ENCODE data around the gene BACH2.
A peak's percentile ranks its signal among the peaks of the same experiment; 100 is the strongest.

Gene BACH2

GRCh38 chr6:90277302-90278011 lies 19.2 kb downstream of the BACH2 start:
- no peak for DNase-seq (ENCODE audit: low read depth)

GRCh38 chr6:90274451-90275030 lies 22.1 kb downstream of the BACH2 start:
- peak; percentile 91 for DNase-seq (ENCODE audit: low read depth)

DNA sequence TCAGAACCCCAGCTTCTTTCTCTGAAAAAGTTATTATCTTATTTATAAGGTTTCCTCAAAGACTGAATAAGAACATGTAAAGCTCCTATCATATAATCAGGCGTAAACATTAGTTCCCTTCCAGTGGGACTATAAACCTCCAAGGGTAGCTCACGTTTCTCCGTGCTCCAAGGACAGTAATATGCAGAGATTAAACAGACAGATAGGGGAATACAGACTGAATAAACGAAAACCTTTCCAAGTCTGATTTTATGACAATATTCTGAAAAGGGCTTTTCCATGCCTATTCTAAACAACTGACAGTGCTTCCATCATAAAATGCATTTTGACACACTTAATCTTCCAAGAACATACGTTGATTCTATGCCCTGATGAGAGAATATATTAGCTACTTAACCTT lies 22.8 kb downstream of the BACH2 start:
- DNase-seq (ENCODE audit: low read depth): no peak

- DNase-seq (ENCODE audit: low read depth): no peak
These were observed 23.7 kb downstream of the BACH2 start for GRCh38 chr6:90272895-90273294.

GRCh38 chr6:90271831-90272230 lies 24.8 kb downstream of the BACH2 start:
- no peak for DNase-seq (ENCODE audit: low read depth)

GRCh38 chr6:90269334-90269733 lies 27.3 kb downstream of the BACH2 start:
- no peak for DNase-seq (ENCODE audit: low read depth)

DNA sequence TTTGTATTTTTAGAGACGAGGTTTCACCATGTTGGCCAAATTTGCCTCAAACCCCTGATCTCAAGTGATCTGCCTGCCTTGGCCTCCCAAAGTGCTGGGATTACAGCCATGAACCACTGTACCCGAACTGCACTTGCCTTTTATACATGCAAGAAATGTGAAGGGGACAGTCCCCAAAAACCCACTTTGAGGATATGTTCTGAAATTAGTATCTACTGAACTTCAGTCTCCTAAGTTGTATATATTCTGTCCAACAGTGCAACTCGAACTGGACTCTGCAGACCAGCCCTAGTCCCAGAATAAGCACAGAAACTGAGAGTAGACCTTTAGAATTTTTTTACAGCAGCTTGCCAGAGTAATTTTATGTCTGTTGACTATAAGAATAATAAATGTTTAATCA lies 28.5 kb downstream of the BACH2 start:
- DNase-seq (ENCODE audit: low read depth): no peak

DNA sequence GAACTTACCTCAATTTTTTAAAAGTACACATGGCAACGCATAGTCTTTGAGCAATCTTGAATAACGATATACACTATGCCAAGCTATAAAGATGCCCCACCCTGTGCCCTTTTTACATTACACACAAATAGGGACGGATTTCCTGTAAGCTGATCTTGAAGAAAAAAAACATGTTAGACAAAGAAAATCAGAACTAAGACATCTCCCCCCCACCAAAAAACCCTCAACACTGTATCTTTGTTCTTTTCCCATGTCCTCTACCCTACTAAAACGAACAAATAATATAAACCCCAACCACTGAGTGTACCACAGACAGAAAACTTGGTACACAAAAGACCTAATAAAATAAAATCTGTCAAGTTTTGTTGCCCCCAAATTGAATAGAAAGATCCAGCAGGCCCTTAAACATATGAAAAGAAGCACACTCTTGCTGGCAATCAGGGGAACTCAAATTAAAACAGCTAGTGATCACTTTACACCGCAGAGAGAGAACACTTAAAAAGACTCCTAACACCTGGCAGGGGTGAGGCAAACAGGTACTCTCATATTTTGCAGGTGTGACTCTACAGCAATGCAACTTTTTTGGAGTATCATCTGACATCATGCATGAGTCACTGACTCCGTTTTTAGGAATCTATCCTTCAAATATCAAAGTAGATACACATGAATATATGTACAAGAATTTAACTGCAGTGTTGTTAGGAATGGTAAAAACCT lies 29.6 kb downstream of the BACH2 start:
- no peak for DNase-seq (ENCODE audit: low read depth)

DNA sequence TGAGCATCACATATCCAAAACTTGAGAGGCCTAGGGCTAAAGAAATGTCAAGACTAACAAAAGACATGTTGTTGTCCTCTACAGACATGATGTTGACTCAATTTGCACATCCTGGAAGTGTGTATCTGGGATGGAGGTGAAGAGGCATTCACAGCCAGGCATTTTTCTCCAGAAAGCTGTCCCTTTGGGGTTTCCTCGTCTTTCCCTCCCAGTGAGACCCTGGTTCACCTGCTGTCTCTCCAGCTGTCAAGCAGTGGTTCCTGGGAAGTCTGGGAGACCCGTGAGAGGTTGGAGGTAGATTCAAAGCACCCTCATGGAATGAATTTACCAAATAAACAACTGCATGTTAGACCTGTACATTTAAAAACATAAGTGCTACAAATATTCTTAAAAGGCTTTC lies 32.1 kb downstream of the BACH2 start:
- DNase-seq (ENCODE audit: low read depth): no peak

- no peak for DNase-seq (ENCODE audit: low read depth)
These were observed 33.0 kb downstream of the BACH2 start for GRCh38 chr6:90263633-90264032.

- no peak for DNase-seq (ENCODE audit: low read depth)
These were observed 34.8 kb downstream of the BACH2 start for GRCh38 chr6:90261801-90262200.

DNA sequence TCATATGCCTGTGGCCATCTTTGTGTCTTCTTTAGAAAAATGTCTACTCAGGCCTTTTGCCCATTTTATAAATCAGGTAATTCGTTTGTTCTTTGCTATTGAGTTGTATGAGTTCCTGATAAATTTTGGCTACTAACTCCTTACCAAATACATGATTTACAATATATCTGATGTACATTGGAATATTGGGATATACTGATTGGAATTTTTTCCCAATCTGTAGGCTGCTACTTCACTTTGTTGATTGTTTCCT lies 39.2 kb downstream of the BACH2 start:
- no peak for DNase-seq (ENCODE audit: low read depth)

- no peak for DNase-seq (ENCODE audit: low read depth)
These were observed 39.8 kb downstream of the BACH2 start for GRCh38 chr6:90256698-90257485.

DNA sequence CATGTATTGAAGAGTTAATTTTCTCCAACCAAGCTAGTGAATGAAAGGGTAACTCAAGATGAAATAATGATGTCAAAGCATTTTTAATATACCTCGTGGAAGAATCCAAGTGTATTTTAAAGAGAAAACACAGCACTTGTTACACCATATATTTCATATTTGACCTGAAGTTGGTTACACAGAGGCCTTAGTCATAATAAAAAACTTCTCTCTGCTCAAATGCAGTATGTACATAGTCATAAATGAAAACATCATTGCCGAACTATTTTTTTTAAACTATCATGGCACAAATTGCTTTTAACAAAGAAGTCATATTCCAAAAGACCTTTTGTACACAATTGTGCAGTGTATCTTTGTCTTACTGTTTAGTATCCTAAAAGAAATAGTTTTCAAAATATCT lies 43.0 kb downstream of the BACH2 start:
- no peak for DNase-seq (ENCODE audit: low read depth)

DNA sequence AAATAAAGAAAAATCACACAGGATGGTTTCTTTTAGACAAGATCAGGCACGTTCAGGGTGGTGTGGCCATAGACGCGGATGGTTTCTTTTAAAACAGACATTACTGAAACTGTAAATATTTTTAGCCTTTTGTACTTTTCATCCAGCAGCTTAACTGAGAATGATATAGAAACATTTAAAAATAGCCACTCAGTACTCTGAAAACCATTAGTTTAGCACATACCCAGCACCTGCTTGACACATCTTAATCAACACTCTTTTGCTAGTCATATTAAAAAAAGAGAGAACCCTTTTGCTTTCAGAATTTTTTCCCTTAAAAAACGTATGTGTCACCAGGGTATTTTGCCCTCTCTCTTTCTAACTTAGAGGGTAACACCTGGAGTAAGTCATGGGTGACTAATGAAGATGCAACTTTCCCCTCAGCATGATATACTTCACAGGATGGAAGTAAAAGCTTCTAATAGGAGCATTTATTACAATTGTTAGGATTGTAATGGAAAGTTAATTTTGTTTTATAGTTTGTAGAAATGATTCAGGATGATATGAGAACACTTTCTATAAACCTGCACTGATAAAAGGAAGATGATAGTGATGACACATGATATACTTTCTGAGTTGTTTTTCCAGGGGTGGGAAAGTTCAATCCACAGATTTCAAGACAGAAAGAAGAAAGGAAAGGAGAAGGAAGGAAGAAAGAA lies 45.2 kb downstream of the BACH2 start:
- DNase-seq (ENCODE audit: low read depth): no peak

- DNase-seq (ENCODE audit: low read depth): no peak
These were observed 46.2 kb downstream of the BACH2 start for GRCh38 chr6:90250405-90250804.

GRCh38 chr6:90249458-90249857 lies 47.2 kb downstream of the BACH2 start:
- no peak for DNase-seq (ENCODE audit: low read depth)

DNA sequence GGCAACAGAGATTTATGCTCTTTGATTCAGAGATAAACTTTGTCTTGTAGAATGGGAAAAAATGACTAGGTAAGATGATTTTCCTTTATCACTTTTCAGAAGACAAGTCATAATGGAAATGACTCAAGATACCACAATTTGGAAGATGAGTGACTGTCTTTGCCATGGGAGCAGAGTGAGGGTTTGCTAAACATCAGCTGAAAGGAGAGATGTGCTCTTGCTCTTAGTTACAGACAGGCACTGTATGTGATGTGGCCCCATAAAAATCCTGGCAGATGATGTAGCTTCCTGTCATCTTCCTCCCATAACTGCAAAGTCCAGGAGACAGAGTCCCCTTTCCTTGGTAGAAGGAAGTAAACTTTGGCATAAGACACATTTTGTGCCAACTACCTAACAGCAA lies 47.6 kb downstream of the BACH2 start:
- no peak for DNase-seq (ENCODE audit: low read depth)

DNA sequence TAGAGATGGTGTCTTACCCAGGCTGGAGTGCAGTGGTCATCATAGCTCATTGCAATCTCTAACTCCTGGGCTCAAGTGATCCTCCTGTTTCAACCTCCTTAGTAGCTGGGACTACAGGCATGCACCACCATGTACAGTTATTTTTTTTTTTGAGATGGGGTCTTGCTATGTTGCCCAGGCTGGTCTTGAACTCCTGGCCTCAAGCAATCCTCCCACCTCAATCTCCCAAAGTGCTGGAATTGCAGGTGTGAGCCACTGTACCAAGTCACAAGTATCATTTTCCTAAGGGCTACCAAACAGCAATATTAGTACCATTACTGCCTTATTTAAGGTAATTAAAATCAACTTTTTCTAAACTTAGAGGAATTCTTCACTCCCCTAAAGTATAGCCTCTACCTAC lies 49.4 kb downstream of the BACH2 start:
- DNase-seq (ENCODE audit: low read depth): no peak

GRCh38 chr6:90241229-90241880 lies 55.3 kb downstream of the BACH2 start:
- no peak for DNase-seq (ENCODE audit: low read depth)

- DNase-seq (ENCODE audit: low read depth): no peak
These were observed 58.0 kb downstream of the BACH2 start for GRCh38 chr6:90238496-90239266.

All from T follicular helper cell (primary cell).